Prostate gland (tissue), 2 donors: Measurements from ENCODE around the gene GIMAP7. TPM values are rescaled to one million over a fixed set of nuclear protein-coding genes. Genes with fewer than 3 reads are reported as not detected.

ENCODE experiments used
- DNase-seq: peaks from one replicate; pipeline ENCODE4 v3.0.0-alpha.2; 2019; ENCODE audit warnings: low spot score
- H3K27ac ChIP-seq, 2 donors: fragments of 200-600 bp; sonication (generic); 2 replicates each; pipeline ENCODE4 v1.5.1; 2017 to 2019
- H3K27me3 ChIP-seq: fragments of 200-600 bp; sonication (generic); replicated peaks from 2 replicates; pipeline ENCODE4 v1.5.1; 2019; ENCODE audit not compliant: insufficient read depth
- H3K36me3 ChIP-seq, 2 donors: fragments of 200-600 bp; sonication (generic); 1 replicate in 1 of 2; 2 replicates in 1 of 2; pipeline versions ENCODE4 v1.5.1 to v1.8.1; 2017 to 2019
- H3K4me1 ChIP-seq: fragments of 200-600 bp; sonication (generic); replicated peaks from 2 replicates; pipeline ENCODE4 v1.5.1; 2019
- H3K4me3 ChIP-seq, 2 donors: fragments of 200-600 bp; sonication (generic); 2 replicates each; pipeline ENCODE4 v1.5.1; 2017 to 2019
- H3K9me3 ChIP-seq: fragments of 200-600 bp; sonication (generic); 2 replicates; pipeline ENCODE4 v1.5.1; 2017
- CTCF ChIP-seq, 4 experiments: fragments of 200-600 bp in 2 of 4; fragments of 450-650 bp in 2 of 4; sonication (generic) in 2 of 4; IDR thresholded peaks; 1 replicate in 3 of 4; 2 replicates in 1 of 4; pipeline ENCODE4 v1.5.1; 2016 to 2019; ENCODE audit warnings: antibody characterized with exemption in 4 of 4, mild to moderate bottlenecking in 2 of 4, moderate library complexity in 2 of 4
- POLR2A ChIP-seq: fragments of 450-650 bp; IDR thresholded peaks from one replicate; pipeline ENCODE4 v1.6.1; 2016; ENCODE audit warnings: antibody characterized with exemption, mild to moderate bottlenecking
- POLR2AphosphoS5 ChIP-seq: sonication (generic); formaldehyde crosslinking; IDR thresholded peaks from one replicate; pipeline ENCODE4 v1.6.1; 2017; ENCODE audit warnings: antibody characterized with exemption
- WGBS: methylation state at CpG from one replicate; pipeline ENCODE4 v1.1.5; 2018; 5-methylcytosine and 5-hydroxymethylcytosine counted together
- intact Hi-C: fragments of 100-400 bp; cut with DNase I; formaldehyde crosslinking; loops from one replicate; pipeline ENCODE4 v1.14.2; 2022
- total RNA-seq, 2 donors: library from RNA; depleted of rRNA; stranded (reverse); fragments of >200 nt; gene quantifications; one replicate each; pipeline ENCODE4 v1.1.0, GENCODE V29; 2016

GIMAP7 gene
- total RNA-seq, 2 donors from 2014 or later, result 6.9 to 9.0 TPM

- H3K27ac ChIP-seq, result no peak overlapping the region
- intact Hi-C loops, result no loop called here
- no peaks in the 10 kb centered on the region for H3K9me3 ChIP-seq
- H3K27me3 ChIP-seq, result no peaks in the 10 kb centered on the region
- H3K36me3 ChIP-seq, result no peaks in the 10 kb centered on the region
- DNase-seq, result no peak
- no peak overlapping the region for H3K4me3 ChIP-seq
- 92% methylated on average over 17 of the region's 17 CpGs for WGBS
- no peaks in the 10 kb centered on the region for H3K4me1 ChIP-seq
- TF ChIP-seq POLR2AphosphoS5 (no peak), POLR2A (no peak), CTCF (IDR thresholded peaks at IDR 0.05) (no peak)
Observed at GRCh38 chr7:150513758-150514157, 914 bp upstream of the GIMAP7 start.

- Histone ChIP-seq H3K36me3 (no peaks in the 10 kb centered on the region), H3K4me3 (peak overlapping the region; percentile 12 to 13), H3K4me1 (no peaks in the 10 kb centered on the region), H3K27ac (peak overlapping the region; percentile 11 to 36), H3K9me3 (no peaks in the 10 kb centered on the region), H3K27me3 (no peaks in the 10 kb centered on the region)
- 70% methylated on average over 11 of the region's 11 CpGs for WGBS
- intact Hi-C loops, result no loop called here
- TF ChIP-seq POLR2AphosphoS5, result no peak
- no peak for TF ChIP-seq CTCF (IDR thresholded peaks at IDR 0.05)
- TF ChIP-seq POLR2A, result no peak
- DNase-seq, result no peak
Observed at GRCh38 chr7:150515248-150516147, 826 bp downstream of the GIMAP7 start.

GRCh38 chr7:150516956-150517745 lies 2.5 kb downstream of the GIMAP7 start:
- no peaks in the 10 kb centered on the region for H3K9me3 ChIP-seq
- H3K27me3 ChIP-seq, result no peaks in the 10 kb centered on the region
- no peaks in the 10 kb centered on the region for H3K4me1 ChIP-seq
- intact Hi-C loops, result no loop called here
- H3K4me3 ChIP-seq, result peak overlapping the region in 1 of 2 donors; percentile 14
- no peaks in the 10 kb centered on the region for H3K36me3 ChIP-seq
- H3K27ac ChIP-seq, result peak overlapping the region in 1 of 2 donors; percentile 36
- no peak for DNase-seq
- TF ChIP-seq POLR2AphosphoS5, result no peak
- no peak for TF ChIP-seq CTCF (IDR thresholded peaks at IDR 0.05)
- whole genome bisulfite sequencing, result 79% methylated on average over 1 of the region's 1 CpG

- TF ChIP-seq POLR2AphosphoS5 (no peak), CTCF (IDR thresholded peaks at IDR 0.05) (no peak), POLR2A (no peak)
- H3K4me3 ChIP-seq, result no peak overlapping the region
- H3K27ac ChIP-seq, result no peak overlapping the region
- no peaks in the 10 kb centered on the region for H3K36me3 ChIP-seq
- intact Hi-C loops, result no loop called here
- no peak for DNase-seq
- no peaks in the 10 kb centered on the region for H3K27me3 ChIP-seq
- WGBS, result 91% methylated on average over 2 of the region's 2 CpGs
- no peaks in the 10 kb centered on the region for H3K9me3 ChIP-seq
- no peaks in the 10 kb centered on the region for H3K4me1 ChIP-seq
Observed at GRCh38 chr7:150519310-150519709, 4.6 kb downstream of the GIMAP7 start.
